HFF-Myc (cell line): ENCODE data around the gene LAYN.

ENCODE experiments used
- DNase-seq: peaks from one replicate; pipeline ENCODE4 v3.0.0-alpha.2; 2011; ENCODE audit warnings: low read depth; ENCODE audit errors: extremely low read depth
- H3K4me3 ChIP-seq: replicated peaks from 2 replicates; pipeline ENCODE4 v1.5.1; 2011; ENCODE audit warnings: low read depth, mild to moderate bottlenecking, control low read depth, low read length
- TF ChIP-seq, protein P1 (sequence below): IDR thresholded peaks from 2 replicates; pipeline ENCODE4 v1.5.1; 2012; ENCODE audit warnings: mild to moderate bottlenecking, low read depth, low read length, control low read depth; ENCODE audit errors: missing control alignments

The LAYN gene

DNA sequence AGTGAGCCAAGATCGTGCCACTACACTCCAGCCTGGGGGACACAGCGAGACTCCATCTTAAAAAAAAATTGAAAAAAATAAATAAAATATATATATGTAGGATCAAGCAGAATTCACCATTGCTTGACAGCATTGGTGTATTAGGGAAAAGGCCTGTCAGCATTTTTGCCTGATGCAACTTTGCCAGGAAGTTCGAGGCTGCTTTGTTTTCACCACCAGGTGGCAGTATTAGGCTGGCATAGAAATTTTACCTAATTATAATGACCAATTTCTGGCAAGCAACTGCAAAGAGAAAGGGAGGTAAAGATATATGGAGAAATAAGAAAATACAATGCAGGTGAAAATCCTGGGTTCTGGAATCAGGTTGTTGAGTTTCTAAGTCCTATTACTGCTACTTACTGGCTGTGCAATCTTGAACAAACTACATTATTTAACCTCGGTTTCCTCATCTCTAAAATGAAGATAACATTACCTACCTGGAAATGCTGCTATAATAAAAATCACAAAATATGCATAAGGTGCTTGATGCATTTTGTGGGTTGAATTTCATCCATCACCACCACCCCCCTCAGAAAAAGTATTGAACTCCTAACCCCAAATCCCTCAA lies 24.7 kb downstream of the LAYN start:
- TF ChIP-seq, protein P1, sequence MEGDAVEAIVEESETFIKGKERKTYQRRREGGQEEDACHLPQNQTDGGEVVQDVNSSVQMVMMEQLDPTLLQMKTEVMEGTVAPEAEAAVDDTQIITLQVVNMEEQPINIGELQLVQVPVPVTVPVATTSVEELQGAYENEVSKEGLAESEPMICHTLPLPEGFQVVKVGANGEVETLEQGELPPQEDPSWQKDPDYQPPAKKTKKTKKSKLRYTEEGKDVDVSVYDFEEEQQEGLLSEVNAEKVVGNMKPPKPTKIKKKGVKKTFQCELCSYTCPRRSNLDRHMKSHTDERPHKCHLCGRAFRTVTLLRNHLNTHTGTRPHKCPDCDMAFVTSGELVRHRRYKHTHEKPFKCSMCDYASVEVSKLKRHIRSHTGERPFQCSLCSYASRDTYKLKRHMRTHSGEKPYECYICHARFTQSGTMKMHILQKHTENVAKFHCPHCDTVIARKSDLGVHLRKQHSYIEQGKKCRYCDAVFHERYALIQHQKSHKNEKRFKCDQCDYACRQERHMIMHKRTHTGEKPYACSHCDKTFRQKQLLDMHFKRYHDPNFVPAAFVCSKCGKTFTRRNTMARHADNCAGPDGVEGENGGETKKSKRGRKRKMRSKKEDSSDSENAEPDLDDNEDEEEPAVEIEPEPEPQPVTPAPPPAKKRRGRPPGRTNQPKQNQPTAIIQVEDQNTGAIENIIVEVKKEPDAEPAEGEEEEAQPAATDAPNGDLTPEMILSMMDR, result peak; percentile 84
- peak; percentile 67 for DNase-seq

DNA sequence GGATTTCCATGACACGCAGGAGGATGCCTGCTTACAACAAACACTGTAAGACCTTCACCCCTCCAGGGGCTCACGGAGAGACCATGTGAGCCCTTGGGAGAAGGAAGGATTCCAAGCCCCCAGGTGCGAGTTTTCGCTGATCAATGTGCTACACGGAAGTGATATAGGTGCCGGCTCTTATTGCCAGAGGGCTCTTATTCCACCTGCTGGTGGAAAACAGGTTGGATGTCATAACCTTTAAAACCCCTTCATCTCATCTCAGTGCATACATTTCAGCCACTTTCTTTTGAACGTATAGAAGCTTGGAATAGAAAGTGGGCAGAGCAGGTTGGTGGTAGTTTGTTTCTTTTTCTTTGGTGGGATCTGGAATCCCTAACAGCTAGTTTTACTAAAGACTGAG lies 25.8 kb downstream of the LAYN start:
- DNase-seq, result no peak
- H3K4me3 ChIP-seq, result no peak overlapping the region
- TF ChIP-seq, protein P1, result no peak

More for the DNA sequence above, 24.7 kb downstream of the LAYN start:
- H3K4me3 ChIP-seq, result no peak overlapping the region

- TF ChIP-seq, protein P1, result no peak
- H3K4me3 ChIP-seq, result no peak overlapping the region
- no peak for DNase-seq
These were observed 29.0 kb downstream of the LAYN start for GRCh38 chr11:111569476-111569875.

GRCh38 chr11:111570796-111571195 lies 30.3 kb downstream of the LAYN start:
- no peak for DNase-seq
- TF ChIP-seq, protein P1, result no peak
- H3K4me3 ChIP-seq, result no peak overlapping the region

- H3K4me3 ChIP-seq, result no peak overlapping the region
- DNase-seq, result no peak
These were observed 31.4 kb downstream of the LAYN start for GRCh38 chr11:111571829-111572501.

DNA sequence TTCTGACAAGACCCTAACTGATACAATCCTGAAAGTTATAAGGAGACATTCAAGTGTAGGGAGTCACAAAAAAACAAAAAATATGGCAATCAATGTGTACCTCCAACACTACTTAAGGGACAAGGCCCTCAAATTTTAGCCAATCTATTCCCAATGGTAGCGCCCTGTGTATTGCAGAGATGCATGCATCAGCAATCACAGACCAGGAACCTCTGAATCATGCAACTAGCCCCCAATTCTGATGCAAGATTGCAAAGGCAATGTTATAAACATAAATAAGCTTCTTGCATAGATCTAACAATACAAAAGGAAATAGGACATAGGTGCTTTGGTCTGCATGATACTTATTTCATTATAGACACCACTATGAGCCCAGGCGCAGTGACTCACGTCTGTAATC lies 32.1 kb downstream of the LAYN start:
- no peak for DNase-seq
- TF ChIP-seq, protein P1, result no peak
- H3K4me3 ChIP-seq, result no peak overlapping the region

More at GRCh38 chr11:111571829-111572501, 31.4 kb downstream of the LAYN start:
- TF ChIP-seq, protein P1, result no peak
